Frontal cortex (tissue), 4 donors: ENCODE results near the gene PRTN3. TPM values are rescaled to one million over a fixed set of nuclear protein-coding genes. Genes with fewer than 3 reads are reported as not detected.

Experiments used
- DNase-seq, 2 donors: peaks; one replicate each; pipeline ENCODE4 v3.0.0; 2012; ENCODE audit warnings: low spot score in 2 of 2
- FAIRE-seq: peaks from 2 replicates; lab custom pipeline; 2012; peaks lifted over from hg19 to GRCh38; lab: Jason Lieb, UNC
- total RNA-seq: library from RNA; depleted of rRNA; stranded (reverse); fragments of >200 nt; gene quantifications from one replicate; pipeline ENCODE4 v1.2.3, GENCODE V29; 2014
- donor health status: control.
- donor health status: control.
- donor health status: control.

PRTN3 gene
- 1.2 TPM for total RNA-seq

- DNase-seq, result no peak
- no peak for FAIRE-seq
Measured at GRCh38 chr19:840519-841206, at the start of gene PRTN3. Gene PRTN3 (plus strand): TSS chr19:840999. CDS start chr19:841009, 10 bp downstream.

- FAIRE-seq (no peak), DNase-seq (no peak)
Measured at GRCh38 chr19:791007-791566, 49.7 kb upstream of the PRTN3 start.

- DNase-seq (no peak), FAIRE-seq (no peak)
Measured at GRCh38 chr19:791567-792305, 49.1 kb upstream of the PRTN3 start.

- no peak for DNase-seq
- FAIRE-seq, result no peak
Measured at GRCh38 chr19:792306-792885, 48.4 kb upstream of the PRTN3 start.

GRCh38 chr19:793806-794205 lies 47.0 kb upstream of the PRTN3 start:
- FAIRE-seq, result no peak
- no peak for DNase-seq

GRCh38 chr19:795073-795611 lies 45.7 kb upstream of the PRTN3 start:
- no peak for FAIRE-seq
- no peak for DNase-seq

GRCh38 chr19:795691-796581 lies 44.9 kb upstream of the PRTN3 start:
- no peak for FAIRE-seq
- no peak for DNase-seq

- peak; percentile 95 for FAIRE-seq
Measured at GRCh38 chr19:796692-797527, 43.9 kb upstream of the PRTN3 start, which contains the start of gene PTBP1. Gene PTBP1 (plus strand): TSS chr19:797452. CDS start chr19:797498, 46 bp downstream.

GRCh38 chr19:797528-798414 lies 43.0 kb upstream of the PRTN3 start:
- FAIRE-seq, result no peak
- peak; percentile 98 for DNase-seq

More at GRCh38 chr19:796692-797527, 43.9 kb upstream of the PRTN3 start, which contains the start of gene PTBP1:
- peak; percentile 99 for DNase-seq

GRCh38 chr19:798415-799075 lies 42.3 kb upstream of the PRTN3 start:
- DNase-seq, result peak in 1 of 2 donors; percentile 28
- FAIRE-seq, result no peak

- no peak for FAIRE-seq
- no peak for DNase-seq
Measured at GRCh38 chr19:799076-799881, 41.5 kb upstream of the PRTN3 start.

GRCh38 chr19:800360-801029 lies 40.3 kb upstream of the PRTN3 start:
- FAIRE-seq (no peak), DNase-seq (no peak)

- DNase-seq, result peak in 1 of 2 donors; percentile 37
- FAIRE-seq, result no peak
Measured at GRCh38 chr19:801030-801860, 39.6 kb upstream of the PRTN3 start.

GRCh38 chr19:801861-802497 lies 38.8 kb upstream of the PRTN3 start:
- no peak for FAIRE-seq

More at GRCh38 chr19:801861-802497, 38.8 kb upstream of the PRTN3 start:
- DNase-seq, result peak in 1 of 2 donors; percentile 43
